Stimulated activated naive CD8-positive, alpha-beta T cell treated with anti-CD3 and anti-CD28 coated beads, Interleukin-15, Interleukin-2, amounts not matched to agents 100 ng/mL and 50 ng/mL, for 24 hours (primary cell): ENCODE data around the gene APRT.

Source experiments
- H3K27ac Mint-ChIP-seq: one replicate; pipeline ENCODE4 v1.8.0; 2021; ENCODE audit warnings: mild to moderate bottlenecking, mixed read lengths
- H3K27me3 Mint-ChIP-seq: one replicate; pipeline ENCODE4 v1.8.0; 2021; ENCODE audit warnings: mixed read lengths
- H3K36me3 Mint-ChIP-seq: one replicate; pipeline ENCODE4 v1.8.0; 2021; ENCODE audit warnings: low read depth, mixed read lengths
- H3K4me1 Mint-ChIP-seq: one replicate; pipeline ENCODE4 v1.8.0; 2021; ENCODE audit warnings: low read depth, mixed read lengths
- H3K4me3 Mint-ChIP-seq: one replicate; pipeline ENCODE4 v1.8.0; 2021; ENCODE audit warnings: mild to moderate bottlenecking, mixed read lengths
- H3K9me3 Mint-ChIP-seq: one replicate; pipeline ENCODE4 v1.8.0; 2021; ENCODE audit warnings: mixed read lengths

The APRT gene

DNA sequence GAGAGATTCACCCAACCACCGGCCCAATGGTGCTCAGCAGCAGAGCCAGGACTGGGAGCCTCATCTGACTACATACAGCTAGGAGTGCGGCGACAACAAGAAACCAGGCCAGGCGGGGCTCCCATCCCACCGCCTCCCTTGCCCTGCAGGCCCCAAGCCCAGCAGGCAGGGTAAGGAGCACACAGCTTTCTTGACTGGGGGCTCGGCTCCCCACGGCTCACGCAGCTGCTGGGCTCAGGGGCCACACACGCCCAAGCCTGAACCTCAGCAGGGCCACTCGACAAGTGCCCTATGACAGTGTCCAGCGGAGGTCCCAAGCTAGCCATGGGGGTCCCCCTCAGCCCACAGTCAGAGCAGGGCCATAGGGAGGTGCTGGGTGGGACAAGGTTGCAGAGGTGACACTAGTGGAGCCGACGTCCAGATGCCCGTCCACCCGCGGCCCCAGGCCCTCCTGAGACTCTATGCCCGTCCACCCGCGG lies 40.4 kb downstream of the APRT start:
- Mint-ChIP-seq H3K9me3 (no peaks in the 10 kb centered on the region), H3K27ac (no peak overlapping the region), H3K27me3 (no peaks in the 10 kb centered on the region), H3K4me1 (peaks cover 38% of the 10 kb centered on the region), H3K36me3 (no peaks in the 10 kb centered on the region), H3K4me3 (no peak overlapping the region)

DNA sequence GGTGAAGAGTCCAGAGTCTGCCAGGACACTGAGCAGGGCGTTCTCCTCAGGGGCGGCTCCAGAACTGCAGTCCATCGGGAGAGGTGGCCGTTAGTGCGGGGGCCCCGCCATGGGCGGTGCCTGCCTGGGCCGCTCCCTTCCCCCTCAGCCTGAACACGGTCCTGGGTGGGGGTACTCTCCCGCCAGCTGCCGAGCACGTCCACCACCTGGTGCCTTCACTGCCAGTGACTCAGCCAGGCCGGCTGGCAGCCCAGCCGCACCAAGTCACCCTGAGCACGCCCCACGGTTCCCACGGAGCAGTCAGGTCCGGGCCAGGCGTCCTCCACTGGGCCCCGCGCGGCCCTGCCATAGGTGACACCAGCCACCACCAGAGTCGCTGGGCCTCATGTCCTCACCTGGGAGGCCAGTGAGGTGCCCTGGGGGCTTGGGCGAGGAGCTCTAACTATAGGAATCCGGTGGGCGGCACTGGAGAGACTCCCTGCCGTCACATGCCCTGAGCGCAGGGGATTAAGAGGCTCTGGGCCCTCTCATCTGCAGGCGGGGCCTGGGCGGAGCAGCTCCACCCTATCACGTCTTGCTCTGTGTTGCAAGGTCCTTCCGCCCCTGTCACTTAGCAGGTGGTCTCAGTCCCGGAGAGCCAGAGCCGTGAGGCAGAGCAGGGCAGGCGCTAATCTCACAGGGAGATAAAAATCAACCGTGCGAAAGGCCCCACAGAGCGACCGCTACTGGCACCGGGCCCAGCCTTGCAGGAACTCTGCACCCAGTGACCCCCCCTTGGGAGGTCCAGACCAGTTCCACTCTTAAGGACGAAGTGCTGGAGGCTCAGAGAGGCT lies 41.1 kb downstream of the APRT start:
- no peaks in the 10 kb centered on the region for H3K9me3 Mint-ChIP-seq
- no peak overlapping the region for H3K27ac Mint-ChIP-seq
- no peaks in the 10 kb centered on the region for H3K27me3 Mint-ChIP-seq
- H3K4me1 Mint-ChIP-seq = peaks cover 44% of the 10 kb centered on the region
- no peaks in the 10 kb centered on the region for H3K36me3 Mint-ChIP-seq
- H3K4me3 Mint-ChIP-seq = no peak overlapping the region

DNA sequence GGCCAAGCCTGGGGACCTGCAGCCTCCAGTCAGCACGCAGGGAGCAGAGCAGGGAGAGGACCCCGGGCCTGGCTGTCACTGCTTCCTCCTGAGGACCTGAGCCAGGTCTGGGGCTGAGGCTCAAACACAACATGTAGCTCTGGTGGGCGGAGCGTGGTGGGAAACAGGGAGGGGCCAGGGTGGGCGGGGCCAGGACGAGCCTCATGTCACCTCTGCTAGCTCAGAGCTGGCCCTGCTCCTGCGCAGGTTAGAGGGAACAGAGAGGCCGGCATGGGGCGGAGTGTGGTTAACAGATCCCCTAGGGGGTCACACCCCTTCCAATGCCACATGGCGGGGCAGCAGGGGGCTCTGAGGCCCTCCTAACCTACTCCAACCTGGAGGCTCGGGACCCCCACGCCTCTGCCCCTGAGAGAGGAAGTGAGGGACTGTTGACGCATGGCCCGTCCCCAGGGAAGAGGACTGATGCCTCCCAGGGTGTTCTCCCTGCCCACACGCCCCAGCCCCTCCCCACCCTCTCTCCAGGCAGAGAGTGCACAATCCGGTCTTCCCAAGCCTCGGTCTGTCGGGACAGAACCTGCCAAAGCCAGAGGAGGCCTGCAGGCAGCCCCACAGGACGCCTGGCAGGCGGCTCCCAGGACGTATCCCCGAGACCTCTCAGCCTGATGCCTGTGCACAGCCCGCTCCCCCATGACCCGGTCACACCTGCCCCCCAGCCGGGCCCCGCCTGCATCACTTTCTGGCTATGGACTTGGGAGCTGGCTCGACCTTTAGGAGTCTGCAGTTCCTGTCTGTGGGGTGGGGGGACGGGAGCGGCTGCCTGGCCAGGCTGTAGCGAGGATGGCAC lies 41.9 kb downstream of the APRT start:
- H3K27ac Mint-ChIP-seq = no peak overlapping the region
- peaks cover 44% of the 10 kb centered on the region for H3K4me1 Mint-ChIP-seq
- no peaks in the 10 kb centered on the region for H3K27me3 Mint-ChIP-seq
- H3K4me3 Mint-ChIP-seq = no peak overlapping the region
- no peaks in the 10 kb centered on the region for H3K36me3 Mint-ChIP-seq
- no peaks in the 10 kb centered on the region for H3K9me3 Mint-ChIP-seq

GRCh38 chr16:88768071-88768783 lies 43.5 kb downstream of the APRT start:
- H3K36me3 Mint-ChIP-seq = no peaks in the 10 kb centered on the region
- no peaks in the 10 kb centered on the region for H3K9me3 Mint-ChIP-seq
- no peaks in the 10 kb centered on the region for H3K27me3 Mint-ChIP-seq
- no peak overlapping the region for H3K4me3 Mint-ChIP-seq
- no peak overlapping the region for H3K27ac Mint-ChIP-seq
- H3K4me1 Mint-ChIP-seq = peaks cover 44% of the 10 kb centered on the region

GRCh38 chr16:88767546-88768070 lies 44.1 kb downstream of the APRT start:
- no peak overlapping the region for H3K4me3 Mint-ChIP-seq
- H3K27ac Mint-ChIP-seq = peak overlapping the region; percentile 48
- H3K27me3 Mint-ChIP-seq = no peaks in the 10 kb centered on the region
- H3K9me3 Mint-ChIP-seq = no peaks in the 10 kb centered on the region
- H3K36me3 Mint-ChIP-seq = no peaks in the 10 kb centered on the region
- peaks cover 44% of the 10 kb centered on the region for H3K4me1 Mint-ChIP-seq

DNA sequence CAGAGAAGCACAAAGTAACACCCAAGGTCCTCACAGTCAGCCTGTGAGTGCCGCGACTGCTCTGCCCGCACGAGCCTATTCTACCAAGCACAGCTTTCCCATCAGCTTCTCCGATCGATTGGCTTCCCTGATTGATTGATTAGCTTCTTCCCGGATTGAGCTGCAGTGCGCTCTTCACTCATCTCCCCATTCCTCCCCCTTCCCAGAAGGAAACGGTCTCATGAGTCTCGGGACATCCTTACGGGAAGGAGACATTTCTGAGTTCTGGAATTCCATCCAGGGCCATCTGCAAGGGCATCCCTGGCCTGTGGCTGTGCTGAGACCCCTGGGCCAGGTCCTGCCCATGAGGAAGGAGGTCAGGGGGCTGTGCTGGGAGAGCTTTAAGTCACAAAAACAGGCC lies 44.8 kb downstream of the APRT start:
- peaks cover 44% of the 10 kb centered on the region for H3K4me1 Mint-ChIP-seq
- no peak overlapping the region for H3K4me3 Mint-ChIP-seq
- no peaks in the 10 kb centered on the region for H3K9me3 Mint-ChIP-seq
- H3K27me3 Mint-ChIP-seq = no peaks in the 10 kb centered on the region
- H3K27ac Mint-ChIP-seq = no peak overlapping the region
- no peaks in the 10 kb centered on the region for H3K36me3 Mint-ChIP-seq

DNA sequence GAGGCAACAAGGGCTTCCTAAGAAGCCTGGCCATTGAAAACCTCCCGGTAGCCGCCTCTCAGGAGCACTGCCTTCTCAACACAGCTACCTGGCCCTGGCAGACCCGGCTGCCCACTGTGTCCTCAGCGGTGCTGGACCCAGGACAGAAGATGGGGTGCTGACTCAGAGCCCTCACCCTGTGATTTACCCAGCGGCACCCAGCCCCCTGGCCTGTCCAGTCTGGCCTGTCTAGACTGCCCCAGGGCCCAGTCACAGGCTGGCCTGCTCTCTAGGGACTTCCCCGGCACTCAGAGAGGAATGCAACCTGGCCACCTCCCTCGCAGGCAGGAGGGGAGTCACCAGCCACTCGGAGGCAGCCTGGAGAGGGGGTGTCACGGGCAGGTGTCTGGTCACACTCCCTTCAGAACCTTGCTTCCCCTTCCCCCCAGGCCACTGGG lies 46.8 kb downstream of the APRT start:
- no peak overlapping the region for H3K27ac Mint-ChIP-seq
- H3K36me3 Mint-ChIP-seq = no peaks in the 10 kb centered on the region
- H3K9me3 Mint-ChIP-seq = no peaks in the 10 kb centered on the region
- H3K27me3 Mint-ChIP-seq = no peaks in the 10 kb centered on the region
- H3K4me3 Mint-ChIP-seq = no peak overlapping the region
- H3K4me1 Mint-ChIP-seq = peaks cover 33% of the 10 kb centered on the region

DNA sequence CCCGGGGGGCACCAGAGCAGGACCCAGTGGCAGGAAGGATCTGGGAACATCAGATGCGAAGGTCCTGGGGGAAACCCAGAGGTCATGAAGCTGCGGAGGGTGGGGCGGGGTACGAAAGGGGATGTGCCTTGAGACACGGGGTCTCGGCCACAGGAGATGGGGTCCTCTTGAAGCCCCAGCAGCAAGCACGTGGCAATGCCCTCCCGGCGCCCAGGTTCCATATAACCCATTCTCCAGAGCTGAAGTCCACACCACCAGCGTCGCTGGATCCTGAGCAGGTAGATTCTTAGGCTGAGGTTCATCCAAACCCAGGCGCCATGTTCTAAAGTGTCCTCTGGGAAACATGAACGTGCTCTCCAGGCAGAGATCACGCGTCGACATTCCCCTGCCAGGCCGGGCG lies 47.6 kb downstream of the APRT start:
- Mint-ChIP-seq H3K36me3 (no peaks in the 10 kb centered on the region), H3K4me3 (no peak overlapping the region), H3K4me1 (peaks cover 25% of the 10 kb centered on the region), H3K27ac (no peak overlapping the region), H3K9me3 (no peaks in the 10 kb centered on the region), H3K27me3 (no peaks in the 10 kb centered on the region)

- H3K9me3 Mint-ChIP-seq = no peaks in the 10 kb centered on the region
- no peaks in the 10 kb centered on the region for H3K27me3 Mint-ChIP-seq
- no peaks in the 10 kb centered on the region for H3K36me3 Mint-ChIP-seq
- H3K27ac Mint-ChIP-seq = no peak overlapping the region
- no peak overlapping the region for H3K4me3 Mint-ChIP-seq
- H3K4me1 Mint-ChIP-seq = peaks cover 26% of the 10 kb centered on the region
Measured at GRCh38 chr16:88763502-88764053, 48.1 kb downstream of the APRT start.

DNA sequence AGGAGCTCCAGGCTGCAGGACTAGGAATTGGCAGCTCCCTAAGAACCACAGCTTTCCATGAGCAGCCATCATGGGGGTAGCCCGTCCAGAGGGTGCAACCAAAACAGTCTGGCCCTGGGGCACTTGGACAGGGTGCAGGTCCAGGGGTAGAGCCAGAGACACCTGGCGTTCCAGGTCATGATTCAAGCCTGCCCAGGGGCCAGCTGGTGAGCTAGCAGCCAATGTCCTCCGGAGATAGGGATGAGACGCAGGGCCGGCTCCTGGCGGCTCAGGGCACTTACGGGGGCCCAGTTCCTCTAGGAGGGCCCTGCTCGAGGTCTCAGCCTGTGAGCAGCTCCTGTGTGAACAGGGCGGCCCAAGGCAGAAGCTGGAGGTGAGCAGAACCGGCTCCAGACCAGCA lies 48.8 kb downstream of the APRT start:
- Mint-ChIP-seq H3K4me3 (no peak overlapping the region), H3K4me1 (peaks cover 28% of the 10 kb centered on the region), H3K27ac (no peak overlapping the region), H3K36me3 (no peaks in the 10 kb centered on the region), H3K27me3 (no peaks in the 10 kb centered on the region), H3K9me3 (no peaks in the 10 kb centered on the region)

GRCh38 chr16:88762258-88762870 lies 49.4 kb downstream of the APRT start:
- Mint-ChIP-seq H3K4me1 (peaks cover 23% of the 10 kb centered on the region), H3K27ac (no peak overlapping the region)

GRCh38 chr16:88761830-88762229 lies 49.9 kb downstream of the APRT start:
- Mint-ChIP-seq H3K36me3 (no peaks in the 10 kb centered on the region), H3K9me3 (no peaks in the 10 kb centered on the region), H3K4me3 (no peak overlapping the region), H3K4me1 (peaks cover 18% of the 10 kb centered on the region), H3K27me3 (no peaks in the 10 kb centered on the region), H3K27ac (no peak overlapping the region)

More at GRCh38 chr16:88762258-88762870, 49.4 kb downstream of the APRT start:
- Mint-ChIP-seq H3K9me3 (no peaks in the 10 kb centered on the region), H3K27me3 (no peaks in the 10 kb centered on the region), H3K36me3 (no peaks in the 10 kb centered on the region), H3K4me3 (no peak overlapping the region)

DNA sequence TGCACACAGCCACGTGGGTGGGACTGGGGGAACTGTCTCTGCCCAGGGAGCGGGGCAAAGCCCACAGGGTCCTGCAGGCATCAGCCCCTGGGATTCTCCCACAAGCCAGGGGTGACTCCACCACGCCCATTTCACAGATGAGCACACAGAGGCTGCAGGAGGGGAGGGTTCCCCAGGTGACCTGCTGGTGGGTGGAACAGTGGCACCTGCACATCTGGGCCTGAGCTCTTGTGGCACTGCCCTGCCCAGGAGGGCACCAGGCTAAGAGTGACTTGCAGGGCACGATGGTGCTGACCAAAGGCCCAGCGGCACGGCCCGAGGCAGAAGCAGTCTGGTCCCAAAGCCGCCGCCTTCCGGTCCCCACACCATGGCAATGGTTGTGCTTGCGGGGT lies 50.6 kb downstream of the APRT start:
- no peaks in the 10 kb centered on the region for H3K27me3 Mint-ChIP-seq
- H3K27ac Mint-ChIP-seq = no peak overlapping the region
- H3K9me3 Mint-ChIP-seq = no peaks in the 10 kb centered on the region
- H3K4me3 Mint-ChIP-seq = no peak overlapping the region
- no peaks in the 10 kb centered on the region for H3K36me3 Mint-ChIP-seq
- peaks cover 11% of the 10 kb centered on the region for H3K4me1 Mint-ChIP-seq
